ENCODE data around the gene SMARCC1.
A peak's percentile ranks its signal among the peaks of the same experiment; 100 is the strongest.

SMARCC1 gene

DNA sequence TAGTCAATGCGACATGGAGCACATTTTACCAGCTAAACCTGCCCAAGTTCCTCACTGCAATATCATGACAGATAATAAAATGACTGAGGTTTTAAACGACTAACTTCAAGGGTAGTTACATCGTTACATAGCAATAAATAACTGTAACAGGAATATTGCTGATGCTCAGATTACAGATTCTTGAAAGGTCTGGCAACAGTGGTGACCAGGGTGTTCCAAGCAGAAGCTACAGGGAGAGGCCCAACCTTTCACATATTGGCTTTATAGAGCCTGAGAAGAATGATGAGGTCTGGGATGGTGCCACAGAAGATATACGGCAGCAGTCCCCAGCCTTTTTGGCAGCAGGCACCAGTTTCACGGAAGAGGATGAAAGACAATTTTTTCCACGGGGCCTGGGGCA lies 151.9 kb downstream of the SMARCC1 start:
- DNase-seq: no peak

DNA sequence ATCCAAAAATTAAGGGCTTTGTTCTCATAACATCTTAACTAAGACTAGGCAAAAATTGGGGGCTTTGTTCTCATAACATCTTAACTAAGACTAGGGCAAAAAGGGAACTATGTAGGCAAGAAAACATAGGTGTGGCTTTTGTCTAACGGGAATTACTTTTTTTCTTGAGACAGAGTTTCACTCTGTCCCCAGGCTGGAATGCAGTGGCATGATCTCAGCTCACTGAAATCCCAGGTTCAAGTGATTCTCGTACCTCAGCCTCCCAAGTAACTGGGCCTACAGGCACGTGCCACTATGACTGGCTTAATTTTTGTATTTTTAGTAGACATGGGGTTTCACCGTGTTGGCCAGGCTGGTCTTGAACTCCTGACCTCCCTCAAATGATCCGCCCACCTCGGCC lies 153.3 kb downstream of the SMARCC1 start:
- no peak for DNase-seq

DNA sequence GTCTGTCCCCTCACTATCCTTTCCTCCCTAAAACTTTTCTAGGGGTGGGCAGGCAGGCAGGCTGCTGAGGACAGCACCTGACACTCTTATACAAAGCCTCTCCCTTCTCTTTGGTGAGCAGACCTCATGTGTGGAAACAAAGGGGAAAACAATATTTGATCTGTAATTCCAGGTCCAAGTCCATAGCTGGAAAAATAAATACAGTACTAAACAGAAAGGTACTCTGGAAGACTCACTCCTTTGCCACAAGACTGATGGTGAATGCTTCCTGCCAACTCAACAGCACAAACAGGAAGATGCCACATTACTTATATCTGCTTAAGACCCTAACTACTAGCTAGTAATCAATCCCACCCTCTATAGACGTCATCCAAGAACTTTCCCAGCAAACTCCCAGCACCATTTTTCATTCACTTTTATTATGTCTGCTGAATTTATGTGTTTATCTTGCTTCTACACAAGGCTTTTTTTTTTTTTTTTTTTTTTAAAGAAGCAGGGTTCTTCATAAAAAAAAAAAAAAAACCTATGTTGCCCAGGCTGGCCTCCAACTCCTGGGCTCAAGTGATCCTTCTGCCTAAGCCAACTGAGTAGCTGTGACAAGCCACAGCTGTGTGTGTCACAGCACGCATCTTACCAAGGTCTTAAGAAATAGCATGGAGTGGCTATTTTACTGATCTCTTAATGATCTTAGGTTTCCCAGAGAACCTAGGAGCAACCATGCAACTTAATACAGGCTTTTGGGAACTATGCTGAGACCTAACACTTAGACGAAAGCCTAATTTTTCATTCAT lies 158.8 kb downstream of the SMARCC1 start:
- DNase-seq: no peak

DNA sequence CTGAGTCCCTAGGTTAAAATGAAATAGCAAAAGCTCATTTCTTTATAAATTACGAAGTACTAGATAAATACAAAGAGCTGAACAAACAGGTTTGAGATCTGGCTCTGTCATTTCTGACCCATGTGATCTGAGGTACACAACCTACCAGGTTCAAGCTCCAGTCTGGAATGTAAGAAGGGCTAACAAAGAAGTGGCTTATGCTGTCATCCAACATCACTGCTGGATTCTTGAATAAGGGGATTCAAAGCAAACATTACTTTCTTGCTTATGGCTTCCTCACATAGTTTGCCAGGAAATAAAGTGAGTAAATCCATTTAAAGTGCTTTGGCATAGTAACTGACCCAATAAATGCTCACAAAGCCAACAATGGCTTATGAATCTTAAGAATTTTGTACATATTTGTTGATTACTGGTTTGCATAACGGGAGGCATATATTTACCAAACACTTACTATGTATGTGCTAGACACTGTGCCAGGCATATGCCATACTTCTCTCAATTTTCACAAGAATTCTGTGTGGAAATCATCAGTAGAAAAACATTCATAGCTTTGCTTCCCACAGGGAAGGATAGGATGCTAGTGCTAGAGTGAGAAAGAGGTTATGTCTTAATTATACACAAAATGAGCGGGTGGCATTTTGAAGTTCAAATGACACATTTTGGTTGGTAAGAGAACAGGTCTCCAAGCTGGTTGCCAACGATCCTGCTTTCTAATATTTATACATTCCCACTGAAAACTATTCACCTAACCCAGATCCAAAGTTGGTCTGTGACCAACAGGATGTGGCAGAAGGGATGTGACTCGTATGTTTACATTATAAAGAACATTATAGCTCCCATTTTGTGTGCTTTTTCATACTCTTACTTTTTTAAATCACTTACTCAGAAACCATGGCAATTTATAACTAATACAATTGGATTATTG lies 164.3 kb downstream of the SMARCC1 start:
- no peak for DNase-seq

DNA sequence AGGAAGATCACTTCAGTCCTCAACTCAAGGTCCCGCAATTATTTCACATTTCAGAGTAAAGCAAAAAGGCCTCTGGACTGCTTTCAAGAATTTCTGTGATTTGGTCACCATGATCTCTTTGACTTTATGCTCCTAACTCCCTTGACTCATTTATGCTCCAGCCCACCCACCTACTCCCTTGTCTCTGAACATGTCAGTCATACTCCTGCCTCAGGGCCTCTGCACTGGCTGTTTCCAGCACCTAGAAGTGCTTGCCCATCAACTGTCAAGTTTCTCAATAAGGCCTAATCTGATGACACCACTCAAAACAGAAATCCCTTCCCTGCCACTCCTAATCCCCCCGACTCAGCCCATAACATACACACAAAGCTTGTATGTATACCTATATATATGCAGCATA lies 166.9 kb downstream of the SMARCC1 start:
- DNase-seq: no peak

DNA sequence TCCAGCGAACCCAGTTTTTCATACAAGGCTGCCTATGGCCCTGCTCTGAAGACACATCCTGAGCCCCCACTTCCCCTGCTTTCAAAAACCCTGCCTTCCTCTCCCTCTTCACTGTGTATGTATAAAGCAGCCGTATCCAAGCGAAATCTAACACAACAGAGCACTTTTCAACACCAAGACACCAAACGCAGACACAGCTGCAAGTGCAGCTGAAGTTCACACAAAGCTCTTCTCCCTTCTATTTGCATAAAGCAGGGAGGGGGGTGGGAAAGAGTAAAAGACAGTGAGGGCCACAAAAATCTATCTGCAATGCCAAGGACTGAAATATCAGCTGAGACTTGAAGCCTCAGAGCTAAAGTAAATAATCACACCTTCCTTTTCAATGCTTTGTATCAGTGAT lies 168.0 kb downstream of the SMARCC1 start:
- DNase-seq: no peak

DNA sequence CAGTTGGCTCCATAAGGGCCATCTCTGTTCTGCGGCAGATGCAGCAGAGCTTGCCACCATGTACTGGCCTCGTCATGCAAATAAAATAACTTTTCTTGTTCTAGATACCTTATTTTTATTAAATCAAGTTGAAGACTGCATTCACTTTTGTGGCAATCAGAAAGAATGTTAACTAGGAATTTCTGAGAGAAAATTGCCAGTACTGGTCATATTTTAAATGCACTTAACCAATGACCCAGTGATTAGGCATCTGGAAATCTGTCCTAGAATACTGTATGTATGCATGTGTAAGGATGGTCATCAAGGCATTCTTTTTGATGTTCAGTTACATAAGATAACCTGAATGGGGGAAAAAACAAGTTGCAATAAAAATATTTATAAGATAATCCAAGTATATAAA lies 168.8 kb downstream of the SMARCC1 start:
- DNase-seq: no peak

DNA sequence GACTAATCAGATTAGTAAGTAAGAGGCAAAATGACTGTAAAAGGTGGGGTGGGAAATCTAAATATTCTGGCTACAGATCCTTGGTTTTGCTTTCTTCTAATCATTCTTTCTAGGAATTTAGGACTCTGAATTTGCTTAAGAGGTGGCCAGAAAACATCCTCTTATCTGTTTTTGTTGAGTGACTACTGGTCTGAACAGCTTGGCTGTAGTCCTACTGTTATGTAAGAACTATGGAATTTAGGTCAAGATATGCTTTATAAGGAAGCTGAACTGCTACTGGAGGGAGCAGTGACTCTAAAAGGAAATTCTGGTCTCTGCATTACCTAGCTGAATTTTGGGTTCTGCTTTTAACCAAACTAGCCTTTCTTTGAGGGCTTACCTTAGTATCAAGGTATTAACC lies 169.5 kb downstream of the SMARCC1 start:
- DNase-seq: no peak

DNA sequence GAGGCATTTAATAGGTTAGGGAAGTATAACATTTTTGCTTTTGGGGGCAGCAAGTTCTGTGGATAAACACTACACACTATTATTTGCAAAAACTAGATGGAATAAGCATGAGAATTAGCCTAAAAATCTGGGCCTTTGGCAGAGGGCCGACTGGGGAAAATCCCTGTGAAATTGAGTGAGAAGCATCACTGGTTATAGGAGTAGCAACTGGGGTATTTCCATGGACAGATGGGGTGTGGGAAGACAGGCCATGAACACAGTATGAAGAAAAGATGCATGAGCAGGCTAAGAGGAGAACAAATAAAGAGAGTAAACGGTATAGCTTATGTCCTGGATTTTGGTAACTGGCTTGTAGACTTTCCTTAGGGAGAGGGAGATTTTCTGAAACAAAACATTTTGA lies 170.1 kb downstream of the SMARCC1 start:
- no peak for DNase-seq

DNA sequence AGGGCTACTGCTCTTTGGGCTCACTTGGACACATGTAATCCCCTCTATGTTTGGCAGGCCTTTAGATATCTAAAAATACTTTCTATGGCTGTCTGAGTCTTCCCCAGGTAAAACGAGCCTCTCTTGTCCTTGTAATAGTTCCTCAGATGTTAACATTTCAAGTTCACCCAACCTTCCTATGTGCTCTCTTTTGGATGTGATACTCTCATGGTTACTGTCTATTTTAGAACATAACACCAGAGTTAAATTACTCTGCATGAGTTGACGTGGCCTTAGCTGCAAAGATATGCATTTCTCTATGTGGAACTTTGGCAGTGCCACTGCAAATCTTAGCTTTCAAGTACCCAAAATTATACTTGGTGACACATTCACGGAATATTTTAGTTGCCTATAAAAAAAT lies 171.1 kb downstream of the SMARCC1 start:
- no peak for DNase-seq

DNA sequence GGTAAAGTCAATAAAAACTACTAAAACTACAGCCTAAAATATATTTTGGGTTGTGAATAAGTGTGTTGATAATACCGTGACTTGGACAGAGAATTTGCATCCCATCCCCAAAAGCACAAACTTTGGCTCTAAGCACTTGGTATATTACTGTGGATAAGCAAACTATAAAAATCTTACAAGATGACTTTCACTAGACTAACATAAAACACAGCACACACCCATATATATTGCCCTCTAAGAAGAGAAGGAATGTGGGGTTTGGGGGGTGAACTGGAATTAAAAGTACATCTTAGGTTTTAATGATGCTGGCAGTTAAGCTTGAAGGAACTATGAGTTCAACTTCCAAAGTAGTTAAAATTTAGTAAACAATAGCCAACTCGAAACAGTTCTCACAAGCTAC lies 174.4 kb downstream of the SMARCC1 start:
- DNase-seq: no peak

DNA sequence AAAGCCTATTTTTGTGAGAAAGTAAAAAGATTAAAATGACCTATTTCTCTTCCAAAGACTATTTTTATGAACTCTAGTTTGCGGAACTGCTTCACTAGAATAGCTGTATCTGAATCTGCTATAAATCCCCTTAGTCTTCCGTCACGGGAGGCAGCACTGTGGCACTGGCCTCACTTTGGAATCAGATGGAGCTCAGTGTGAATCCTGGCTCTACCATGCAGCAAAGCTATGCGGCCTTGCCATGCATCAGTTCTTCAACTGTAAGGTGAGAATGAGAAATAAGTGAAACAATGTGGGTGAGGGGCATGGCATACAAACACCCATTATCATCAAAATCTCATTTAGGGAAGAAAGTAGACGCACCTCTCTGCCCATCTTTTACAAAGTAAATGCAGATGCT lies 175.5 kb downstream of the SMARCC1 start:
- DNase-seq: no peak

DNA sequence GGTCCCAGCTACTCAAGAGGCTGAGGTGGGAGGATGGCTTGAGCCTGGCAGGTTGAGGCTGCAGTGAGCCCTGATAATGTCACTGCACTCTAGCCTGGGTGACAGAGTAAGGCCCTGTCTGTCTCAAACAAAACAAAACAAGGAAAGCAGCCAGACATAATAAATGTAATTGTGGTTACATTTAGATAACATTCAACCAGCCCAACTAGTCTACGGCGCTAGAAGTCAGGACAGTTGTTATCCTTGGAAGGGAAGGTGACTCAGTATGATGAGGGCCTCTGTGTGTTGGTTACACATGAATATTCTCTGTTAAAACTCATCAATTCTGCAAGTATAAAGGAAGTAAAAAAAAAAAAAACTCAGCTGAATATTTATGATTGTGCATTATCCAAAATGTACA lies 176.0 kb downstream of the SMARCC1 start:
- no peak for DNase-seq

DNA sequence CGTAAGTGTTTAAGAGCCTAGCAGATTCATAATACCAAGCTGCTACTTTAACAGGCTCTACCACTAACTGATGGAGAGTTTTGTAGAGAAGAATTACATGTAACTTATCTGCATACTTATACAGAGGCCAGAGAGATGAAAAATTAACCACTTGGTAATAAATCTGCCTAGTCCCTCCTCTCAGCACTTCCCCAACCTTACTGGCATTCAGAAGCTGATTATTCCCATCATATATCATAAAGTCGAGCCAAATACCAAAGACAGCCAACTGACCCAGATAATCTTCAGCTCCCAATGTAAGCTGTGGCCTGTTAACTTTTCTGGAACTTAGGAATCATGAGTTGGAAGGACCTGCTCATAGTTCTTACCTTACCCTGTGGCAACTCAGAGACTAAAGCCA lies 177.5 kb downstream of the SMARCC1 start:
- no peak for DNase-seq

DNA sequence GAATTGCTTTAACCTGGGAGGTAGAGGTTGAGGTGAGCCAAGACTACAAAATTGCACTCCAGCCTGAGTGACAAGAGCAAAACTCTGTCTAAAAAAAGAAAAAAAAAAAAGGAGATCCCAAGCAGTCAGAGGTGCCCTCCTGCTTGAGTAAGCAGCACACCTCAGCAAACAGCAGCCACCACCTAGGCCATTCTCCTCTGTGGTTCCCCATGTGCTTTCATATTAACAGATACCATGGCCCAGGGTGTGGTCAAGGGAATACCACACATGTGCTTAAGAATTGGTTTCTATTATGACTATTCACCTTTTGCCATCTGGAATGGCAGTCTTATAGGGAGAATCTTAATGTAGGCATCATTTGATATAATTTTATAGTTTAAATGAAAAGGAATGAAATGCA lies 178.4 kb downstream of the SMARCC1 start:
- DNase-seq: no peak

DNA sequence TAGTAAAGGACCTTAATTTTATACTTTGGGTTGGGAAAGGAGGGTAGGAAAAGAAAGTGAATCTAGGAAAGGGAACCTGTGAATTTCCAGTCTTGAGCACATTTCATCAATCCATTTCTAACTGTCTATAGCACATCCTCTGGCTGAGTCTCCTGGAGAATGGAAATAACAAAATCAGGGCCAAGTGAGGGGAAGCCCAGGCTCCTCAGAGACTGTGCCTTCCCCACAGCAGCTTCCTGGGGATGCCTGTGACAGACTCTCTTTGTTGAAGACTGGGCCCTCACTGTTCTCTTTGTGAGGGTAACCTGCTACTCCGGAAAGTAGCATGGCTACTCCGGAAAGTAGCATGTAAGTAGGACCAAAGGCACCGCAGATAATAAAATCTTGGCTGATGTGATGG lies 180.4 kb downstream of the SMARCC1 start:
- peak; percentile 31 for DNase-seq

DNA sequence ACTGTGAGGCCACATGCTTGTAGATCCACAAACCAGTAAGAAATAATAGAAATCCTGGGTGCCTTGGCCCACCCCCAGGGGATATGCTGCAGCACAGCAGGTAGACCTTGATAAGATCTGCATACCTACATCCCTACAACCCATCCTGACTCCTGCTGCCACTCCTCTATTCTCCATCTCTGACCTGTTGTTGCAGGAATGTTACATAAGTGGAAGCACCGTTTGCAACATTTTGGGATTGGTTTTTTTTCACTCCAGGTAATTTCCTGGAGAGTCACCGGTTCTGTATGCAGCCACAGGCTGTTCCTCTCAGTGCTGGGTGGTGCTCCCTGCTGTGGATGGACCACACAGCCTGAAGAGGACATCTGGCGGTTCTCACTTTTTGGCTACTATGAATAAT lies 186.9 kb downstream of the SMARCC1 start:
- DNase-seq: no peak

DNA sequence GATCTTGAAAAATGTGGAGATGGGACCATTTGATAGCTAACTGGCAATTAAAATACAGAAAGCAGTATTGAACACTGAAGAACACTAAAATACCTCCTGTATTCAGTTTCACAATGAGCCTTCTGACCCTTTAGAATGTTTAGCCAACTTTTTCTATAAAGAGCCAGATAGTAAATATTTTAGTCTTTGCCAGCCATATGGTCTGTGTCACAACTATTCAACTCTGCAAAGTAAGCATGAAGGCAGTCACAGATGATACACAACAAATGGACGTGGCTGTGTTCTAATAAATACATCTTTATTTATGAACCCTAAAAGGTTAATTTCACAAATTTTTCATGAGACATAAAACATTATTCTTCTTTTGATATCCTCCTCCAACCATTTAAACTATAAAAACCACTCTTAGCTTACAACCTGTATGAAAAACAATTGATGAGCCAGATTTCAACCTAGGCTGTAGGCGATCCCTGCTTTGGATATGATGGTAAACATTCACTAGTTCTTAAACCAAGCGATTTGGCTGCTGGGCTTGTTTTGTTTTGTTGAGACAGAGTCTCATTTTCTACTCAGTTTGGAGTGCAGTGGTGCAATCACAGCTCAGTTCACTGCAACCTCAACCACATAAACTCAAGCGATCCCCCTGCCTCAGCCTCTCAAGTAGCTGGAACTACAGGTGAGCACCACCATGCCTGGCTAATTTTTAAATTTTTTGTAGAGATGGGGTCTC lies 189.5 kb downstream of the SMARCC1 start:
- no peak for DNase-seq

DNA sequence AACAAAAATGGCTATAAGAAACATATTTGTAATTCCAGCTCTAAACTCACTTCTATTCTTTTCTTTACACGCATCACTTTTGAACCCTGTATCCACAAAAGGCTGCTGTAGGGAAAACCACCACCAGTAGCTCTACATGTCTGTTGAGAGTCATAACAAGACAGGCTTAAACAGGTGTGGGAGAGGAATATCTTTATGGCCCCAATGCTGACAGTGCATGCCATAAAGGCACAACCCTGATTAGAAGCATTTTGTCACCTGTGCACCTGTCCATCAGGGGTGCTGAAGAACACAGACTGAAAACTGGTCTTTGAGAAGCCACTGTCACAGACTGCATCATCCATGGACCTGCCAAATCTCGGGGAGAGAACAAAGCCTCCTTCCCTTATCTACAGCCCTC lies 191.5 kb downstream of the SMARCC1 start:
- DNase-seq: no peak

DNA sequence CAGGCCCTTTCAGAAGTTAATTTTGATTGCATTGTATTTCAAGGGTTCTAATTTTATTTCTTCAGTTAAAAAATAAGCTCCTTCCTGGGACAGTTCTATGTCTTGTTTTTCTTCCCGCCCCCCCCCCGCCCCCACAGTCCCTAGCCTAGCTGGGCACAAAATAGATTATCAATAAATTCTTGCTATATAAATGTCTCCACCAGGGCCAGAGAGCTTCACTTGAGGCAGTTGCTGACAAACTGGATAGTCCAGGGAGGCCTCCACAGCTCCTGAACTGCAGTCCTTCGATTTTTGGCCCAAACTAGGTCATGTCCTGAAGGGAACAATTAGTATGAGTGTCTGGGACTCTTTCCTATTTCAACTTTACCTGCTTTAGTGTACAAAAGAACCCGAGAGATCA lies 193.1 kb downstream of the SMARCC1 start:
- no peak for DNase-seq

DNA sequence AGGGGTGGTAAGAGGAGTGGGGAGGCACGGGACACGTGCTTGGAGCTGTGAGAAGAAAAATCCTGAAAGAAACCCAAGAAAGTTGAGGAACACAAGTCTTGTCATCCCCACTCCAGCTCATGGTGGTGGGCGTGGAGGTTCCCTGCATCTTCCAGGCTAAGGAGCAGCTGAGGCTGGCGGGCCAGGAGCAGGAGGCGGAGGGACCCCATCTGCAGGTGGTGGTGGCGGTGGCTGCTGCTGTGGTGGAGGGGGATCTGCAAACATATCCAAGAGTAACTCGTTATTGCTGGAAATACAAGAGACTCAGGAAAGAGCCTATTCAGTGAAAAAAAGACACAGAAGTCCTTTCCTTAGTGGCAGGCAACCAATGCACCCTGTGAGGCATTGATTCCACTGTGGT lies 193.6 kb downstream of the SMARCC1 start:
- no peak for DNase-seq

DNA sequence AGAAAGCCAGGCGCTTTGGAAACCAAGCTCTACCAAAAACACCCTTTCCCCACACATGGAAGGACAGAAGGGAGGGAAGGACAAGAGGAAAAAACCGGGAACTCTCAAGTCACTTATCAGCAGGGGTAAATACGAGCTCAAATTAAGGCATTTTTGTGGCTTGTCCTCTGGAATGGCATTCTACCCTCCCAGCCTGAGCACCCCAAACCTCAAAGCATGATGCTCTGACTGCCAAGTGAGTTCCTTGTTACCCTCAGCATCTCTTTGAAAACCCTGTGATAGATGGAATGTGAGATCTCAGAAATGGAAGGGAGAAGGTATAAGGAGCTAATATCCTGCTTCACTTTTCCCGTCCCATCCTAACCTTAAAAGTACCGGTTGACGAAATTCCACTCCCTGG lies 194.9 kb downstream of the SMARCC1 start:
- no peak for DNase-seq

DNA sequence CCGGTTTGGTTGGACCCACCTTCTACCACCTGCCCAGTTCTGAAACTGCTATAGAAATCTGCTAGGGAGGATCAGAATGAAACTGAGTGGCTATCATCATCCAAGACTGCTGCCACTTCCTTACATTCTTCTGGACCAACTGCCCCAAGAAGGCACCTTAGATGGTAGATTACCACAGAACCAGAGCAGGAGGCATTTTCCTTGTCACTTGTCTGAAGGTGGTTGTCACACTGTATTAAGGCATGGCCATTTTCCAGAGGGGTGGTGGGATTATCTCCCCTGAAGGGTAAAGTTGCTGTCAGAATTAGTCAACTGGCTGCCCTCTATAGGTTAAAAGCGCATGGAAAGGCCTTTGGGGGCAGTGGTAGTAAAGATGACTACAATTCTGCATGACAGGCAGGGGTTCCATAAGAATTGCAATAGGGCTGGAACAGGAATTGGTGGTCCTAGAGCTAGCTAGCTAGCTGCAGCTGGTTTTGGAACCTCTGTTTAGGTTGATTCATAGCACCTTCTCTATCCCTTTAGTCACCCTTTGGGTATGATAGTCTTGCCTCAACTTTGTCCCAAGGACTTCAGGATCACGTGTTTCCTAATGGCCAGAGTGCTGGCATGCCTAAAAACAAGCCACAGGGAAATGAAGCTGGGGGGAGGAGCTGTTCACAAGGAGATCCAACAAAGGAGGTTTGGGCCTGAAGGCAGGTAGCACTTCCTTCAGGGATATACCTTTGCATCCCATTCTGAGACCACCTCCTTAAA lies 198.2 kb downstream of the SMARCC1 start:
- no peak for DNase-seq

All from suppressor macrophage treated with lipopolysaccharide for 4 hours (primary cell).